DMS153 (cell line): ENCODE measurements around the gene TRIM2.

ENCODE experiments used
- DNase-seq: peaks from one replicate; lab custom pipeline; 2025; lab: John Stamatoyannopoulos, UW

TRIM2 gene

DNA sequence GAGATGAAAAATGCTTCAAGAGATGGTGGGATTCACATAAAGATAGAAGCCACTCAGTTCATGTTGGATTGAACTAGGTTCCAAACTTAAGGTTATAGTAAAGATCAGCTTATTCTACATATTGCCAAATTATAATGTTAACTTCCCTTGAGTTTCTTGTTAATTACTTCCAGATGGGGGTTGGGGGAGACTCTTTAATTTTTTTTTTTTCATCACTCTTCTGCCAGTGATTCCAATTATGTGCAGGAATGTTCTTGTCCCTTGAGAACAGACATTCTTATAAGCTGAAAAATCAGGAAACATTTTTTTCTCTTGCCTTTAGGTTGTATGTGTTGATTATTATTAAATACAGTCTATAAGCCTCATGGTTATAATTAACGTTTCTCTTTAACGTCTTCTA lies 170.2 kb downstream of the TRIM2 start:
- DNase-seq, result no peak

DNA sequence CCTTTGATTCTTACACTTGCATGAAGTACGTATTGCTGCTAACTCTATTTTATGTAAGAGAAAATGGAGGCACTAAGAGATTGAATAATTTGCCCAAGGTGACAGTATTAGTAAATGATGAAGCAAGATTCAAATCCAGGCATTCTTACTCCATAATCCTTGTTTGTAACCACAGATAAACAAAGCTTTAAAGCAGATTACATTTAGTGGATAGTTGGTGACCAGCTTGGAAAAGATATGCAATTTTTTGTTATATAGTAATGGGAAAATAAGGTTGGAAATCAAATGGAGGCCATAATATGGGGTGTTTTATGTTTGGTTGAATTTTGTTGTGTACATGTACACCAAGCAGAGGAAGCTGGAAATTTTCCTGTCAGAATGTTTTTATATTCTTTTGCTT lies 171.1 kb downstream of the TRIM2 start:
- no peak for DNase-seq

DNA sequence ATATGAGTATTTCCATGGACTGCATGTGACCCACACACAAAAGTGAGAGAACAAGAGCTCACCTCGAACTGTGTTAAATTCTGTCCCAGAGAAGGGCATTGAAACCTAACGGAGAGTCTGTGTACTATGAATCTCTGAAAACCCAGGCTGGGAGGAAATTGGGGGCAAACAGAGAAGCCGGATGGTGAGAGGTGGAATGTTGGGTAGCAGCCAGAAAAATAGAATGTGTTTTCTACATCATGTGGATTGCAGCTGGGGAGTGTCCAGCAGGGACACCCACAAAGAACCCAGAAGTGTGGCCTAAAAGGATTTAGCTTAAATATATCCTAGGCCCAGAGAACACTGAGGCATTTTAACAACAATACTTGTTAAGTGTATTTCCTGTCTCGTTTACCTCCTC lies 178.9 kb downstream of the TRIM2 start:
- DNase-seq, result no peak

DNA sequence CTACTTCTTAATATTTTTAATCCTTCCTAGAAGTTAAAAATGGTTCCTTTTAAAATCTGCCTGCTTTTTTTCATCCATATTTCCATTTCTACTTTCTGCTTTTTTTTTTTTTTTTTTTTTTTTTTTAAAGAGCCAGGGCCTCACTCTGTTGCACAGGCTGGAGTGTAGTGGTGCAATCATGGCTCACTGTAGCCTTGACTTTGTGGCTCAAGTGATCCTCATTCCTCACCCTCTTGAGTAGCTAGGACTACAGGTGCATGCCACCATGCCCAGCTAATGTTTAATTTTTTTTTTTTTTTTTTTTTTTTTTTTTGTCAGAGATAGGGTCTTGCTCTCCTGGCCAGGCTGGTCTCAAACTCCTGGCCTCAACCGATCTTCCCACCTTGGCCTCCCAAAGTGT lies 179.9 kb downstream of the TRIM2 start:
- no peak for DNase-seq

DNA sequence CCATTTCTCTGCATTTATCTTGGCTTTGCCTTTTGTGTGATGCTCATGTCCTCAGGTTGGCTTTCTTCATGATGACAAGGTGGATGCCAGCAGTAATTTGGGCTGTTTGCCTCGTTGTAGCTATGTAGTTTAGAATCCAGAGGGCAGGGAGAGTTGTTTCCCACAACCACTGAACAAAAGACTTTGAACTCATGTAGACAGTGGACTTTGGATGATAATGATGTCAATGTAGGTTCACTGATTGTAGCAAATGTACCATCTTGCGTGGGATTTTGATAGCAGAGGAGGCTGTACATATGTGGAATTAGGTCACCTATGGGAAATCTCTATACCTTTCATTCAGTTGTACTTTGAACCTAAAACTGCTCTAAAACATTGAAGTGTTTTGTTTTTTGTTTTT lies 181.5 kb downstream of the TRIM2 start:
- DNase-seq, result no peak

DNA sequence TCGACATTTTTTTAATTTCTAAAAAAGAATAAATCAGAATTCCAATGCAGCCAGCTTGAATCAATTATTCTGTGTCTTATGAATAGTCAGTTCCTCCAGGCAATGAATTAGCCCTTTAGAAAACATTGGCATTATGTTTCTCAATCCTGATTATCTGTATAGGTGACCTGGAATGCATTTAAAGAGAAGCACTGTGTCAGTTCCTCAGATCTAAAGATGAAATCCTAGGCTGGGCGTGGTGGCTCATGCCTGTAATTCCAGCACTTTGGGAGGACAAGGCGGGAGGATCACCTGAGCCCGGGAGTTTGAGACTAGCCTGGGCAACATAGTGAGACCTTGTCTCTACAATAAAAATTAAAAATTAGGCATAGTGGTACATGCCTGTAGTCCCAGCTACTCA lies 183.7 kb downstream of the TRIM2 start:
- no peak for DNase-seq
